OCI-LY3 (cell line): ENCODE results near the gene HDAC4.

Experiments
- H2AFZ ChIP-seq: fragments of 200-600, 300-600 bp; shearing (Covaris generic); 2 replicates; pipeline ENCODE4 v1.6.0; 2014; ENCODE audit warnings: antibody characterized with exemption, low read depth, low read length
- H3K27ac ChIP-seq: fragments of 200-600, 300-600 bp; sonication (generic); 2 replicates; pipeline ENCODE4 v1.5.1; 2014; ENCODE audit warnings: mild to moderate bottlenecking, low read length, moderate library complexity, mixed read lengths
- H3K27me3 ChIP-seq: fragments of 200-600, 300-600 bp; sonication (generic); 2 replicates; pipeline ENCODE4 v1.6.1; 2014; ENCODE audit warnings: low read depth, low read length, mixed read lengths
- H3K36me3 ChIP-seq: fragments of 200-600, 300-600 bp; sonication (generic); replicated peaks from 2 replicates; pipeline ENCODE3; 2014; ENCODE audit warnings: low read depth, low read length, mixed read lengths
- H3K4me1 ChIP-seq: fragments of 300-600, 200-600 bp; sonication (generic); 2 replicates; pipeline ENCODE4 v1.6.1; 2014; ENCODE audit warnings: low read length, mixed read lengths
- H3K4me2 ChIP-seq: fragments of 200-600, 300-600 bp; sonication (generic); 2 replicates; pipeline ENCODE4 v1.6.1; 2014; ENCODE audit warnings: low read length, mixed read lengths
- H3K4me3 ChIP-seq: fragments of 300-600, 200-600 bp; sonication (generic); 2 replicates; pipeline ENCODE4 v1.5.1; 2014; ENCODE audit warnings: antibody characterized with exemption, mild to moderate bottlenecking, low read length, moderate library complexity
- H3K79me2 ChIP-seq: fragments of 300-600, 200-600 bp; shearing (Covaris generic); 2 replicates; pipeline ENCODE4 v1.6.1; 2014; ENCODE audit warnings: mild to moderate bottlenecking, low read length, mixed read lengths
- H3K9ac ChIP-seq: fragments of 300-600, 200-600 bp; shearing (Covaris generic); 2 replicates; pipeline ENCODE4 v1.6.0; 2014; ENCODE audit warnings: mild to moderate bottlenecking, low read length, moderate library complexity
- H3K9me3 ChIP-seq: fragments of 200-600, 300-600 bp; shearing (Covaris generic); 2 replicates; pipeline ENCODE4 v1.6.1; 2014; ENCODE audit warnings: low read length, mixed read lengths; ENCODE audit not compliant: insufficient read depth
- H4K20me1 ChIP-seq: fragments of 200-600, 300-600 bp; sonication (generic); 2 replicates; pipeline ENCODE4 v1.6.1; 2016; ENCODE audit warnings: low read length, mixed read lengths; ENCODE audit not compliant: insufficient read depth
- CTCF ChIP-seq: fragments of 200-600, 300-600 bp; sonication (generic); IDR thresholded peaks from 2 replicates; pipeline ENCODE4 v1.5.1; 2014; ENCODE audit warnings: antibody characterized with exemption, low read length, low read depth
- EZH2phosphoT487 ChIP-seq: fragments of 200-600 bp; shearing (Covaris generic); IDR thresholded peaks from 2 replicates; pipeline ENCODE4 v1.6.1; 2018; ENCODE audit warnings: antibody characterized with exemption, mixed run types, low read depth

HDAC4 gene

GRCh38 chr2:239436669-239437335 lies 36.0 kb upstream of the HDAC4 start:
- H3K4me2 ChIP-seq, result no peak overlapping the region
- H3K4me3 ChIP-seq, result no peak overlapping the region
- H3K27me3 ChIP-seq, result peaks cover 27% of the 10 kb centered on the region
- no peaks in the 10 kb centered on the region for H3K4me1 ChIP-seq
- no peak overlapping the region for H3K9ac ChIP-seq
- no peak overlapping the region for H3K27ac ChIP-seq
- no peak for TF ChIP-seq CTCF
- TF ChIP-seq EZH2phosphoT487, result no peak
- H3K36me3 ChIP-seq, result no peaks in the 10 kb centered on the region
- no peaks in the 10 kb centered on the region for H4K20me1 ChIP-seq
- H2AFZ ChIP-seq, result no peak overlapping the region
- H3K9me3 ChIP-seq, result no peaks in the 10 kb centered on the region
- no peaks in the 10 kb centered on the region for H3K79me2 ChIP-seq

GRCh38 chr2:239436076-239436475 lies 35.3 kb upstream of the HDAC4 start:
- no peaks in the 10 kb centered on the region for H3K79me2 ChIP-seq
- H3K9ac ChIP-seq, result no peak overlapping the region
- no peaks in the 10 kb centered on the region for H4K20me1 ChIP-seq
- H3K4me2 ChIP-seq, result no peak overlapping the region
- H3K27me3 ChIP-seq, result peaks cover 22% of the 10 kb centered on the region
- H3K27ac ChIP-seq, result no peak overlapping the region
- H3K9me3 ChIP-seq, result no peaks in the 10 kb centered on the region
- no peaks in the 10 kb centered on the region for H3K36me3 ChIP-seq
- no peak overlapping the region for H3K4me3 ChIP-seq
- TF ChIP-seq EZH2phosphoT487, result no peak
- TF ChIP-seq CTCF, result no peak
- no peak overlapping the region for H2AFZ ChIP-seq
- H3K4me1 ChIP-seq, result no peaks in the 10 kb centered on the region

GRCh38 chr2:239433777-239434403 lies 33.1 kb upstream of the HDAC4 start:
- no peaks in the 10 kb centered on the region for H3K79me2 ChIP-seq
- TF ChIP-seq EZH2phosphoT487, result no peak
- no peak for TF ChIP-seq CTCF
- no peak overlapping the region for H3K4me3 ChIP-seq
- H3K4me2 ChIP-seq, result no peak overlapping the region
- H3K4me1 ChIP-seq, result no peaks in the 10 kb centered on the region
- H3K27ac ChIP-seq, result no peak overlapping the region
- H3K36me3 ChIP-seq, result no peaks in the 10 kb centered on the region
- no peaks in the 10 kb centered on the region for H4K20me1 ChIP-seq
- H2AFZ ChIP-seq, result no peak overlapping the region
- H3K9me3 ChIP-seq, result no peaks in the 10 kb centered on the region
- no peak overlapping the region for H3K9ac ChIP-seq
- peaks cover 11% of the 10 kb centered on the region for H3K27me3 ChIP-seq

- no peak overlapping the region for H3K9ac ChIP-seq
- H2AFZ ChIP-seq, result no peak overlapping the region
- no peaks in the 10 kb centered on the region for H3K79me2 ChIP-seq
- H4K20me1 ChIP-seq, result no peaks in the 10 kb centered on the region
- no peak overlapping the region for H3K4me3 ChIP-seq
- no peak overlapping the region for H3K27ac ChIP-seq
- no peak overlapping the region for H3K4me2 ChIP-seq
- no peaks in the 10 kb centered on the region for H3K36me3 ChIP-seq
- H3K9me3 ChIP-seq, result no peaks in the 10 kb centered on the region
- no peaks in the 10 kb centered on the region for H3K4me1 ChIP-seq
- no peak for TF ChIP-seq EZH2phosphoT487
- TF ChIP-seq CTCF, result no peak
- H3K27me3 ChIP-seq, result peaks cover 5% of the 10 kb centered on the region; the same call in 1 of the 2 replicates
Observed at GRCh38 chr2:239432174-239432573, 31.4 kb upstream of the HDAC4 start.
